GM03348 (cell line): ENCODE results near the gene DEPP1.
A peak's percentile ranks its signal among the peaks of the same experiment; 100 is the strongest.

ENCODE experiments used
- DNase-seq: peaks from one replicate; pipeline ENCODE4 v3.0.0; 2012; ENCODE audit warnings: low spot score

Gene DEPP1

GRCh38 chr10:44951576-44952226 is 26.9 kb downstream of the DEPP1 start:
- no peak for DNase-seq

GRCh38 chr10:44950326-44951225 is 28.0 kb downstream of the DEPP1 start:
- DNase-seq: no peak

- no peak for DNase-seq
These were observed 28.7 kb downstream of the DEPP1 start for GRCh38 chr10:44949915-44950314.

DNA sequence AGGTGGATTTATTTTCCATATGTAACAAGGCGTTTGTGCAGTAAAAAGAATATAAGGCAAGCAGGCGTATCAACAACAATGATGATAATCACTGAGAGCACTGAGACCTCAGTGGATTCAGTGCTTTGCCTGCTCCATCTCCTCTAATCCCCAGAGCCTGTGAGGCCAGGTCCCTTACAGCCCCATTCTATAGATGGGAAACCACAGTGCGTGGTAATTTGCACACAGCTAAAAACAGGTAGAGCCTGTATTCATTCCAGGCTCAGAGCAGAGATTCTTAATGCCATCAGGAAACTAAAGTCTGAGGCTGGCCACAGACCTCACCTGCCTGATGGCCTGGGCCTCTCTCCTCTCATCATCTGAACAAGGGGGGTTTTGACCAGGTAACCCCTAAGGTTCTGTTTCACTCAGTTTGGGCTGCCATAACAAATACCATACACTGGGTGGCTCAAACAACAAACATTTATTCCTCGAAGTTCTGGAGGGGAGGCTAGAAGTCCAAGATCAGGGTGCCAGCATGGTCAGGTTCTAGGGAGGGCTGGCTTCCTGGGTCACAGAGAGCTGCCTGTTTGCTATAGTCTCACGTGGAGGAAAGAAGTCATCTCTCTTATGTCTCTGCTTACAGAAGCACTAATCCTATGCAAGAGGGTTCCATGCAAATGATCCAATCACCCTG is 29.3 kb downstream of the DEPP1 start:
- DNase-seq: no peak

DNA sequence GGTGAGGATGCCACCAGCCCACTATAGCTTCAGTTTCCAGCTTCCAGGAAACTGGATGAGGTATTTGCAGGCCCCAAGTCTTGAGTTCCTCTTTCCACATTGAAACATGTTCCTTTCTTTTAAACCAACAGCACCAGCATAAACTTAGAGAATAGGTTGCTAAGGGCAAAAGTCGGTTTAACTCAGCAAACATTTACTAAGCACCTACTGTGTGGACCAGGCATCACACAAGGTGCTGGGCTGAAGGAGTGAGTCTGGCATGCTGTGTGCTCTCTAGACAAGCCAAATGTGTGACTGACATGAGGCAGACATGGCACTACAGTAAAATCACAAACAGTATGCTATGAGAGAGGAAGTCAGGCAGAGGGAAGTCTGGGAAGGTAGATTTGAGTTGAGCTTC is 30.0 kb downstream of the DEPP1 start:
- no peak for DNase-seq

- DNase-seq: no peak
These were observed 31.0 kb downstream of the DEPP1 start for GRCh38 chr10:44947371-44948152.

- DNase-seq: no peak
These were observed 32.4 kb downstream of the DEPP1 start for GRCh38 chr10:44946205-44946604.

GRCh38 chr10:44944354-44944753 is 34.3 kb downstream of the DEPP1 start:
- no peak for DNase-seq

DNA sequence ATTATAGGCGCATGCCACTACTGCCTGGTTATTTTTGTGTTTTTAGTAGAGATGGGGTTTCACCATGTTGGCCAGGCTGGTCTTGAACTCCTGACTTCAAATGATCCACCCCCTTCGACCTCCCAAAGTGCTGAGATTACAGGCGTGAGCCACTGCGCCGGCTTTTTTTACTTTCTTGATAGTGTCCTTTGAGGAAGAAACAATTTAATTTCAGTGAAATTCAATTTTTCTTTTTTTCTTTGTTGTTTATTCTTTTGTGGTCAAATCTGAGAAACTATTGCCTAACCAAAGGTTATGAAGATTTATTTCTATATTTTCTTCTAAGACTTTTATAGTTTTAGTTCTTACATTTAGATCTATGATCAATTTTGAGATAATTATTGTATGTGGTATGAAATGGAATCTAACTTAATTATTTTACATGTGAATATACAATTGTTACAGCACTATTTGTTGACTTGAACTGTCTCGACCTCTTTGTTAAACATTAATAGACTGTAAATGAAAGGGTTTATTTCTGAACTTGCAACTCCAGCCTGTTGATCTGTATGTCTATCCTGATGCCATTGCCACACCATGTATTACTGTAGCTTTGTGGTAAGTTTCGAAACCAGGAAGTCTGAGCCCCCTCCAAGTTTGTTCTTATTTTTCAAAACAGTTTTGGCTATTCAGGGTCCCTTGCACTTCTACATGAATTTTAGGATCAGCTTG is 38.8 kb downstream of the DEPP1 start:
- DNase-seq: no peak

- DNase-seq: no peak
These were observed 39.7 kb downstream of the DEPP1 start for GRCh38 chr10:44938956-44939355.

DNA sequence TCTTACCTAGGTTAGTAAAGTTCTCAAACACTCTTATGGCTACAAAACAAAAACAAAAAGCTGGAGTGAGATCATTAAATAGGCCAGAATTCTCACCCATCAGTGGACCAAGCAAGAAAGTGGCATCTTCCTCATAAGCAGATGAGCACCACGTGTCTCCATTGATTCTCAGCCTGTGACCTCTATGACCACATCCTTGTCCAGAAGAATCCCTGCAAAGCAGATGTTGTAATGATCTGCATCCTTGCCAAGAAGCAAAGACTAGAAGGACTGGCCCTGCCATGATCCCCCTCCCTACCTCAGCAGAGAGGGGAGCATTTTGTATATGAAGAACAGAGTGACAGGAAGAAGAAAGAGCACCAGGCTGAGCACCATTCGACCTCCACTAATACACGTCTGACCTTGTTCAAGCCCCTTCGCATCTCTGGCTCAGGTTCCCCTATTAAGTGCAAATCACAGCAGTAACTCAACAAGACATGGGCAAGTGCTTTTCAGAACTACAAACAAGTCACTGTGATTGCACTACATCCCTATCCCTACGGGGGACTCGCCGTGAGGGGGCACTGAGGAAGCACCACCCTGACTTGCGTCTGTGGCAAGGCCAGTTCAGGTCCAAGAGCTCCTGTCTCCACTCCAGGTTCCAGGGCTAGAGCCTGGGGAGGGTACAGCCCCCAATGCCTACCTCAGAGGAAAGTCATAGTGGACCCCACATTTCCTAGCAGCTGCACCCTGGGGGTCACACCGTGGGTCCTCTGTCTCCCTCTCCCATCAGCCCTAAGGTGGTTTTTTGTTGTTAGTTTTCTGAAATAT is 41.2 kb downstream of the DEPP1 start:
- DNase-seq: no peak

DNA sequence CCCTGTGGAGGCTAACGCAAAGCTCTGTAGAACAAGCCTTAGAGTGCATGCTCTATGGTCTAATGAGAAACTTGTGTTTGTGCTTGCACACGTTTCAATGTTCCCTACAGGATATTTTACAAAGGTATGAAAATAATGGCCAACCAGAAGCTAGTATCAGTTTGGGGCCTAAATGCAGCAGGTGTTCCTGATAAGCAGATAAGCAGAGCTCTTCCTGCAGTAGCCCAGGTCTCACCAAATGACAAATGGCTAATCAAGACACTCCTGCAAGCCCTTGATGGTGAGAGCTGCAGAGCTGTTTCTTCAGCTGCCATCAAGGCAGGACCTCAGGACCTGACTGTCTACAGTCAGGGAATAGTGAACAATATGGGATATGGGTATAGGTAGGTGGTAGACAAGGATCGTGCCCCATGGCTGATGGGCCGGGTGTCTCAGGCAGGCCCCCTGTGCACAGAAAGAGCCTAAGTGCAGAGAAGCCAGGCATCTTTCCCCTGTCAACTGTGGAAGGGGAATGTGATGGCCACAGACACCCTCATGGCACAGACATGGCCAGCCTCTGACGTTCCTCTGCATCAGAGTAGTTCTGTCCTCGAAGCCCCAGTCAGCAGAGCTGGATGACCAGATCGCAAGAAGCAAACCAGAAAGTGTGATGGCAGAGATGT is 42.2 kb downstream of the DEPP1 start:
- DNase-seq: no peak

GRCh38 chr10:44935966-44936295 is 42.7 kb downstream of the DEPP1 start:
- no peak for DNase-seq

GRCh38 chr10:44935201-44935965 is 43.2 kb downstream of the DEPP1 start:
- peak; percentile 86 for DNase-seq

DNA sequence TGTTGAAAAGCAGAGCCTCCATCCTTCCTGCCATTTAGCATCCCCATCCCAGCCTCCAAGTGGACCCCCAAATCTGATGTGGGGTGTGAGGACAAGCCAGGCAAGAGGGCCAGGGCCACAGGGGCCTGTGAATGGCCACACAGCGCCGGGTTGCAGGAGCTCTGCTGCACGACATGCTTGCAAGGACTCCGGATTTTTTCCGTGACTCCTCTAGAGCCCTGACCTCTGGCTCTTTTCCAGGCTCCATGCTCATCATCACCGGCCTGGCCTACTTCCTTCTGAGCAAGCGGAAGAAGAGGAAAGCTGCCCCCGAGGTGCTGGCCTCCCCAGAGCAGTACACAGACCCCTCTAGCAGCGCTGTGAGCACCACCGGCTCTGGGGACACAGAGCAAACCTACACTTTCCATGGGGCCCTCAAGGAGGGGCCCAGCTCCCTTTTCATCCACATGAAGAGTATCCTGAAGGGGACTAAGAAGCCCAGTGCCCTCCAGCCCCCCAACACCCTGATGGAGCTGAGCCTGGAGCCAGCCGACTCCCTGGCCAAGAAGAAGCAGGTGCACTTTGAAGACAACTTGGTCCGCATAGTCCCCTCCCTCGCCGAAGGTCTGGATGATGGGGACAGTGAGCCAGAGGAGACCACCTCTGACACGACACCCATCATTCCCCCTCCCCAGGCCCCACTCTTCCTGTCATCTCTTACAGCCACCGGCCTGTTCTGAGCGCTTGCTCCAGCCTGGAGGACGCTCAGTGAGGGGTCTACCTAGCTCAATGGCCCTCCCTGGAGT is 44.0 kb downstream of the DEPP1 start:
- no peak for DNase-seq

DNA sequence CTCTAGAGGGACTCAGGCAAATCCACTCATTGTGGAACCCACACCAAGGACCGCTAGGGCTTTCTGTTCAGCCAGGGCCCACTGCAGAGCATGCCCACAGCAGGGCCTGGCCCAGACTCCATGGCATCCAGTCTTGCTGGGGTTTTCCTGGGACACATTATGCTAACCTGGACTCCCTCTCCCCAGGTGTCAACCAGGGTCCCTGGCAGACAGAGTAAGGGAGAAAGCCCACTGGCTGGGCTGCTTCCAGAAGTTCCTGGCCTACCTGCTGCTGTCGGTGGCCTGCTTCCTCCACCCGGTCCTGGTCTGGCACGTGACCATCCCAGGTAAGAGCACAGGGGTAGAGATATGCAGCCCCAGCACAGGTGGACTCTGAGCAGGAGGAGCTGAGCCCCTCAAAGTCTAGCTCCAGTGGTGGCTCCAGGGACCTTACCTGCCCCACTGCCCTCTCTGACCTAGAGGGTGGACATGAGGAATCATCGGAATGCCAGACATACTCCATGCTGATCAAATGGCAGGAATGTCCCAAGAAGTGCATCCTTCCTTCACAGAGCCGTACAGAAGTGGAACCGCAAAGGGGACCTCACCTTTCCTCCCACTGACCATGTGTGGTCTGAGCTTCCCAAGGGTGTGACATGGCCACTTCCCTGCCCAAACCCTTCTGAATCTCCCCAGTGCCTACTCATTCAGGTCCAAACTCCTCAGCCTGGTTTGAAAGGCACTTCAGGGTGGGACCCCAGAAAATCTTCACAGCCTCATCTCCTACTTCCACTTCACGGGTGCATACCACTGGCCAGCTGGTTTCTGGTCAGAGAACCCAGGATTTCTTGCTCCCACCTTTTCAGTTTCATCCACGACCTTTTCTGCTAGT is 44.9 kb downstream of the DEPP1 start:
- no peak for DNase-seq
